Right ventricle myocardium superior (tissue), 1 donor: ENCODE results near the gene WWC1. TPM values are rescaled to one million over a fixed set of nuclear protein-coding genes. Genes with fewer than 3 reads are reported as not detected.

Source experiments
- ATAC-seq: fragments of 200-7000 bp; cut with Tn5 transposase; one replicate; pipeline ENCODE4 v1.9.1; 2020; ENCODE audit warnings: mild to moderate bottlenecking; ENCODE audit not compliant: poor library complexity
- DNase-seq: peaks from one replicate; pipeline ENCODE4 v3.0.0-alpha.2; 2020
- intact Hi-C: fragments of 100-400 bp; cut with DNase I; formaldehyde crosslinking; loops from one replicate; pipeline ENCODE4 v1.11.2; 2022
- total RNA-seq: library from RNA; stranded (reverse); fragmentation: NEBNext Ultra II Directional; extraction: Animal tissue kit (Norgen Biotek cat#: 25700); gene quantifications from one replicate; pipeline ENCODE4 v1.2.1, GENCODE V29; 2021
- donor health status: DM: no; HTN: yes; CAD: no; lungs with severe emphysema.

Gene WWC1
- total RNA-seq, 1 donor from 2014 or later: 1.8 TPM

- ATAC-seq (no peak), DNase-seq (no peak)
- intact Hi-C loops: no loop called here
Observed at GRCh38 chr5:168348084-168348414, 56.6 kb downstream of the WWC1 start.

- intact Hi-C loops: no loop called here
- no peak for ATAC-seq
- no peak for DNase-seq
Observed at GRCh38 chr5:168350315-168350714, 58.9 kb downstream of the WWC1 start.

- DNase-seq (no peak), ATAC-seq (no peak)
- intact Hi-C loops: no loop called here
Observed at GRCh38 chr5:168353216-168353957, 61.9 kb downstream of the WWC1 start.

- ATAC-seq (no peak), DNase-seq (no peak)
- intact Hi-C loops: no loop called here
Observed at GRCh38 chr5:168354397-168354796, 63.0 kb downstream of the WWC1 start.

- DNase-seq: no peak
- intact Hi-C loops: no loop called here
- ATAC-seq: no peak
Observed at GRCh38 chr5:168356171-168356570, 64.7 kb downstream of the WWC1 start.

GRCh38 chr5:168356592-168356991 is 65.1 kb downstream of the WWC1 start:
- ATAC-seq (no peak), DNase-seq (no peak)
- intact Hi-C loops: no loop called here

- ATAC-seq (no peak), DNase-seq (no peak)
- intact Hi-C loops: no loop called here
Observed at GRCh38 chr5:168357876-168358275, 66.4 kb downstream of the WWC1 start.

- intact Hi-C loops: no loop called here
- ATAC-seq: no peak
Observed at GRCh38 chr5:168359820-168360460, 68.5 kb downstream of the WWC1 start.

GRCh38 chr5:168360521-168361285 is 69.3 kb downstream of the WWC1 start:
- no peak for DNase-seq
- no peak for ATAC-seq
- intact Hi-C loops: no loop called here

More at GRCh38 chr5:168359820-168360460, 68.5 kb downstream of the WWC1 start:
- no peak for DNase-seq

GRCh38 chr5:168362097-168362885 is 70.8 kb downstream of the WWC1 start:
- DNase-seq: no peak
- intact Hi-C loops: no loop called here
- no peak for ATAC-seq

GRCh38 chr5:168364151-168364661 is 72.8 kb downstream of the WWC1 start:
- intact Hi-C loops: no loop called here
- ATAC-seq (no peak), DNase-seq (no peak)

GRCh38 chr5:168364750-168365550 is 73.5 kb downstream of the WWC1 start:
- DNase-seq (no peak), ATAC-seq (peak; percentile 77)
- intact Hi-C loops: no loop called here

- ATAC-seq: peak; percentile 56
- DNase-seq: no peak
- intact Hi-C loops: no loop called here
Observed at GRCh38 chr5:168365581-168366081, 74.2 kb downstream of the WWC1 start.

- no peak for ATAC-seq
- intact Hi-C loops: no loop called here
- no peak for DNase-seq
Observed at GRCh38 chr5:168366116-168366515, 74.7 kb downstream of the WWC1 start.

- ATAC-seq (no peak), DNase-seq (no peak)
- intact Hi-C loops: no loop called here
Observed at GRCh38 chr5:168368854-168369253, 77.4 kb downstream of the WWC1 start.

- DNase-seq (no peak), ATAC-seq (no peak)
- intact Hi-C loops: no loop called here
Observed at GRCh38 chr5:168370831-168371230, 79.4 kb downstream of the WWC1 start.

GRCh38 chr5:168372356-168372946 is 81.0 kb downstream of the WWC1 start:
- DNase-seq (no peak), ATAC-seq (no peak)
- intact Hi-C loops: no loop called here

GRCh38 chr5:168374532-168374931 is 83.1 kb downstream of the WWC1 start:
- intact Hi-C loops: no loop called here
- DNase-seq (no peak), ATAC-seq (no peak)
